Astrocyte of the cerebellum (primary cell): ENCODE results near the gene MLLT1.

Experiments used
- DNase-seq: peaks from one replicate; pipeline ENCODE4 v3.0.0-alpha.2; 2011; ENCODE audit warnings: low read depth
- H3K4me3 ChIP-seq: 2 replicates; pipeline ENCODE4 v1.5.1; 2011; ENCODE audit warnings: mild to moderate bottlenecking, low read depth, low read length, moderate library complexity
- in situ Hi-C: cut with HindIII; loops from 2 replicates; pipeline ENCODE4 v1.10.0; 2017; ENCODE audit warnings: low sequenced_read_pairs
- TF ChIP-seq, protein P1 (sequence below): IDR thresholded peaks from 2 replicates; pipeline ENCODE4 v1.5.1; 2012; ENCODE audit warnings: low read length, low read depth, moderate library complexity, mild to moderate bottlenecking; ENCODE audit errors: missing control alignments

Gene MLLT1

GRCh38 chr19:6276447-6276846 lies 3.3 kb downstream of the MLLT1 start:
- TF ChIP-seq, protein P1, sequence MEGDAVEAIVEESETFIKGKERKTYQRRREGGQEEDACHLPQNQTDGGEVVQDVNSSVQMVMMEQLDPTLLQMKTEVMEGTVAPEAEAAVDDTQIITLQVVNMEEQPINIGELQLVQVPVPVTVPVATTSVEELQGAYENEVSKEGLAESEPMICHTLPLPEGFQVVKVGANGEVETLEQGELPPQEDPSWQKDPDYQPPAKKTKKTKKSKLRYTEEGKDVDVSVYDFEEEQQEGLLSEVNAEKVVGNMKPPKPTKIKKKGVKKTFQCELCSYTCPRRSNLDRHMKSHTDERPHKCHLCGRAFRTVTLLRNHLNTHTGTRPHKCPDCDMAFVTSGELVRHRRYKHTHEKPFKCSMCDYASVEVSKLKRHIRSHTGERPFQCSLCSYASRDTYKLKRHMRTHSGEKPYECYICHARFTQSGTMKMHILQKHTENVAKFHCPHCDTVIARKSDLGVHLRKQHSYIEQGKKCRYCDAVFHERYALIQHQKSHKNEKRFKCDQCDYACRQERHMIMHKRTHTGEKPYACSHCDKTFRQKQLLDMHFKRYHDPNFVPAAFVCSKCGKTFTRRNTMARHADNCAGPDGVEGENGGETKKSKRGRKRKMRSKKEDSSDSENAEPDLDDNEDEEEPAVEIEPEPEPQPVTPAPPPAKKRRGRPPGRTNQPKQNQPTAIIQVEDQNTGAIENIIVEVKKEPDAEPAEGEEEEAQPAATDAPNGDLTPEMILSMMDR = no peak
- DNase-seq = no peak
- no peak overlapping the region for H3K4me3 ChIP-seq
- in situ Hi-C loops = loop anchor here (5.0 kb wide), 1 partner anchor 39 kb away; no protein-coding TSS in a partner anchor

GRCh38 chr19:6275170-6275744 lies 4.5 kb downstream of the MLLT1 start:
- in situ Hi-C loops = loop anchor here (5.0 kb wide), 1 partner anchor 38 kb away; no protein-coding TSS in a partner anchor
- DNase-seq = no peak
- TF ChIP-seq, protein P1 = no peak
- no peak overlapping the region for H3K4me3 ChIP-seq

GRCh38 chr19:6274756-6275155 lies 5.0 kb downstream of the MLLT1 start:
- TF ChIP-seq, protein P1 = no peak
- H3K4me3 ChIP-seq = no peak overlapping the region
- DNase-seq = no peak
- in situ Hi-C loops = loop anchor here (5.0 kb wide), 1 partner anchor 37 kb away; no protein-coding TSS in a partner anchor

GRCh38 chr19:6273701-6274601 lies 5.8 kb downstream of the MLLT1 start:
- DNase-seq = peak; percentile 52
- TF ChIP-seq, protein P1 = no peak
- in situ Hi-C loops = no loop called here
- H3K4me3 ChIP-seq = peak overlapping the region; percentile 8

DNA sequence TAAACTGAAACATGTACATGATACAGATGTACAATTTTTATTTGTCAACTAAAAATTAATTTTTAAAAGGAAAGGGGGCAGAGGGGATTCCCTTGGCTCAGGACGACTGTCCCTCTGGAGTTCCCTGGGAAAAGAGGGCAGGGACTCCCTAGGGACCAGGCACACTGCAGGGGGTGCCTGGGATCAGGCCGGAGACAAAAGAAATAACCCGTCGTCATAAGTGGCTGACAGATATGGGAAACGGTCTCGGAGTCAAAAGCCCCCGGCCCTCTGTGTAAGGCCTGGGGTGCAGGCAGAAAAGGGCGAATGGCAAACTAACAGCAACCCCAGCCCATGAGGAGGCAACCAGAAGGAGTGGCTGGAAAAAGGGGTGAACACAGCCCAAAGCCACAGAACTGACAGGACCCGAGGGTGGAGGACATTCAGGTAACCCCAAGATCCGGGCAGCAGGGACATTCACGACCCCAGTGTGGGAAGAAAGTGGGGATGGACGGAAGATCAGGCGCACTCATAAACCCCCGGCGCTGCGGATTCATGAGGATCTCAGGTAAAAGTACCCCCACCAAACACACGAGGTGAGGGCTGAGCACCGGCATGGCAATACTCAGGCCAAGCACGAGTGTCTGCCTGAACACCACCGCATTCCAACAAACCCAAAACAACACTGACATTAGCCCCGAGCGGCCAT lies 6.7 kb downstream of the MLLT1 start:
- H3K4me3 ChIP-seq = peak overlapping the region; percentile 8
- no peak for DNase-seq
- TF ChIP-seq, protein P1 = no peak
- in situ Hi-C loops = no loop called here

DNA sequence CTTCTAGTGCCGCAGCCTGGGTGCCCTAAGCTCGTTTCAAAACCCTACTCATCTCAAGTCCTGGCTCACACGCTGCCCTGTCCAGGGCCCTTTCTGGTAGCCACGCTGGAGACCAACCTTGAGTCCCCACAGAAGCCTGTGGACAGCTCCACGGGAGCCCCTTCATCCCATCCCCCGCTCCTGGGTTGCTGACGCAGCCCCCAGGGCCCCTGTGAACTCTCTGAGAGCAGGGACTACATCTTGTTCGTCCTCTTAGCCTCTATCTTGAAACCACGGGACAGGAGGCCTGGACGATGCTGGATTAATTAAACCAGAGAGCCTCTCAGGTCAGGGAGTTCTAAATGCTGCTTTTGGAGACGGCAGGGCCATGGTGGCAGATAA lies 7.4 kb downstream of the MLLT1 start:
- in situ Hi-C loops = no loop called here
- TF ChIP-seq, protein P1 = no peak
- H3K4me3 ChIP-seq = no peak overlapping the region
- DNase-seq = no peak
